Fibroblast of lung (primary cell): ENCODE data around the gene EHMT1. TPM values are rescaled to one million over a fixed set of nuclear protein-coding genes. Genes with fewer than 3 reads are reported as not detected.

Experiments used
- DNase-seq, 2 donors: peaks; one replicate each; pipeline versions ENCODE4 v3.0.0 to v3.0.0-alpha.2; 2010; ENCODE audit warnings: low read depth in 2 of 2
- H2AFZ ChIP-seq: 2 replicates; pipeline ENCODE4 v1.5.1; 2012; ENCODE audit warnings: low read length, control low read depth, inconsistent platforms
- H3K27ac ChIP-seq: 2 replicates; pipeline ENCODE4 v1.5.1; 2011; ENCODE audit warnings: low read length, control low read depth; ENCODE audit not compliant: insufficient read depth
- H3K27me3 ChIP-seq: 2 replicates; pipeline ENCODE4 v1.5.1; 2011; ENCODE audit warnings: mild to moderate bottlenecking, low read length; ENCODE audit not compliant: control insufficient read depth, insufficient read depth
- H3K36me3 ChIP-seq: 2 replicates; pipeline ENCODE4 v1.5.1; 2011; ENCODE audit warnings: low read length; ENCODE audit not compliant: control insufficient read depth, insufficient read depth
- H3K4me1 ChIP-seq: 2 replicates; pipeline ENCODE4 v1.5.1; 2011; ENCODE audit warnings: low read length; ENCODE audit not compliant: control insufficient read depth, insufficient read depth; ENCODE audit errors: extremely low read depth
- H3K4me2 ChIP-seq: 2 replicates; pipeline ENCODE4 v1.5.1; 2011; ENCODE audit warnings: low read length, control low read depth; ENCODE audit not compliant: insufficient read depth; ENCODE audit errors: extremely low read depth
- H3K4me3 ChIP-seq, 4 experiments: fragments of 200-600 bp in 1 of 4; sonication (generic) in 1 of 4; replicated peaks in 1 of 4; 2 replicates each; pipeline ENCODE4 v1.5.1; 2011 to 2016; ENCODE audit warnings: low read length in 4 of 4, low read depth in 3 of 4, mild to moderate bottlenecking in 3 of 4, control low read depth in 2 of 4, inconsistent platforms in 1 of 4, mixed read lengths in 1 of 4; ENCODE audit not compliant: insufficient read depth in 1 of 4; ENCODE audit errors: control extremely low read depth in 1 of 4
- H3K79me2 ChIP-seq: 2 replicates; pipeline ENCODE4 v1.5.1; 2012; ENCODE audit warnings: mild to moderate bottlenecking, low read length, inconsistent platforms; ENCODE audit not compliant: control insufficient read depth, insufficient read depth
- H3K9ac ChIP-seq: 2 replicates; pipeline ENCODE4 v1.5.1; 2011; ENCODE audit warnings: mild to moderate bottlenecking, low read length, control low read depth; ENCODE audit not compliant: insufficient read depth
- H3K9me3 ChIP-seq: 2 replicates; pipeline ENCODE4 v1.5.1; 2012; ENCODE audit warnings: low read depth, low read length; ENCODE audit not compliant: control insufficient read depth, insufficient read depth
- H4K20me1 ChIP-seq: 2 replicates; pipeline ENCODE4 v1.5.1; 2011; ENCODE audit warnings: low read length; ENCODE audit not compliant: control insufficient read depth, insufficient read depth; ENCODE audit errors: extremely low read depth
- CTCF ChIP-seq, 2 donors: IDR thresholded peaks in 1 of 2; conservative IDR thresholded peaks in 1 of 2; 1 replicate in 1 of 2; 2 replicates in 1 of 2; pipeline ENCODE4 v1.5.1; 2011 to 2012; ENCODE audit warnings: low read length in 2 of 2, control low read depth in 1 of 2, inconsistent platforms in 1 of 2, low read depth in 1 of 2, mild to moderate bottlenecking in 1 of 2
- EZH2 ChIP-seq: IDR thresholded peaks from 2 replicates; pipeline ENCODE4 v1.5.1; 2012; ENCODE audit warnings: low read length, control low read depth, mild to moderate bottlenecking; ENCODE audit errors: missing control alignments
- polyA plus RNA-seq, 2 donors: library from polyadenylated mRNA; depleted of rRNA in 1 of 2; stranded (reverse) in 1 of 2; unstranded in 1 of 2; fragments of >200 nt; gene quantifications; 2 replicates each; pipeline ENCODE4 v1.2.1, GENCODE V29; 2011 to 2012; ENCODE audit warnings: missing spikeins in 1 of 2
- total RNA-seq: library from RNA; depleted of rRNA; stranded (reverse); fragments of >200 nt; gene quantifications from 2 replicates; pipeline ENCODE4 v1.2.1, GENCODE V29; 2014

Gene EHMT1
- total and polyA plus RNA-seq, 2 donors (not counting 1 experiment from before 2014, with no cell fraction given) = 22.4 to 48.6 TPM

GRCh38 chr9:137832830-137833590 is 214.2 kb downstream of the EHMT1 start:
- Histone ChIP-seq H3K4me3 (no peak overlapping the region), H3K4me1 (no peaks in the 10 kb centered on the region), H3K9ac (no peak overlapping the region), H2AFZ (no peak overlapping the region), H3K27me3 (no peaks in the 10 kb centered on the region), H3K27ac (no peak overlapping the region), H3K4me2 (no peak overlapping the region), H3K36me3 (peaks cover 12% of the 10 kb centered on the region), H3K79me2 (no peaks in the 10 kb centered on the region), H3K9me3 (no peaks in the 10 kb centered on the region), H4K20me1 (no peaks in the 10 kb centered on the region)
- TF ChIP-seq CTCF (conservative IDR thresholded peaks at IDR 0.05 in 1 of 2, IDR thresholded peaks at IDR 0.05 in 1 of 2; ENCODE audit: low read depth in 1 of 2, low read length in 2 of 2) = no peak
- no peak for TF ChIP-seq EZH2
- no peak for DNase-seq

DNA sequence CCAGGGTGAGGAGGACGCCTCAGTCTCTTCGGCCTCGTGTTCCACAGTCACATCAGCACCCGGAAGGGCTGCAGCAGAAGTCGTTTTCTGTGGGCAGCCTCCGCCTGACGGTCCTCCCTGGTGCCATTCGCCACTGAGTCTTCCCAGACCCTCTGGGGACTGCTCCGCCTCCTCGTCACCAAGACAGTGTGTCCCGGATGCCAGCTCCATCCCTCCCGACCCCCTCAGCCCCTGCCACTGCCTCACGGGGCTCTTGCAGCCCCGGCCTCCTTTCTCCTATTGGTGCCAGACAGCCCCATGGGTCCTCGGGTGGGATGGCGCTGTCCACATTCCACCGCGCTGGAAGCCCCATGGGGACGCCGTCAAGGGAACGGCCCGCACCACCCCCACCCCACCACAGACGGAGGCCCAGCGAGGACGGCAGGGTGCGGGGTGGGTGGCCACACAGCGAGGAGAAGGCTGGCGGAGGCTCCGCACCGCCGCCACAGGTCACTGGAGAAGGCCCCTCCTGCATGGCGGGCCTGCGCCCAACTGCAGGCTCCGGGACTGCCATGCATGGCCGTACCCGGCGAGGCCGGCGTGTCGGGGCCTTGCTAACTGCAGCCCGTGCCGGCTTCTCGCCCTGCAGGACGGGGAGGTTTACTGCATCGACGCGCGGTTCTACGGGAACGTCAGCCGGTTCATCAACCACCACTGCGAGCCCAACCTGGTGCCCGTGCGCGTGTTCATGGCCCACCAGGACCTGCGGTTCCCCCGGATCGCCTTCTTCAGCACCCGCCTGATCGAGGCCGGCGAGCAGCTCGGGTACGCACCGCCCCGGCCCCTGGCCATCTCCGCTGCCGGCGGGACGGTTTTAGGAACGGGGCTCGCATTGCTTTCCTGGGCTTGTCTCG is 215.2 kb downstream of the EHMT1 start:
- TF ChIP-seq CTCF (conservative IDR thresholded peaks at IDR 0.05 in 1 of 2, IDR thresholded peaks at IDR 0.05 in 1 of 2; ENCODE audit: low read depth in 1 of 2, low read length in 2 of 2) (no peak), EZH2 (no peak)
- Histone ChIP-seq H4K20me1 (no peaks in the 10 kb centered on the region), H3K36me3 (peaks cover 12% of the 10 kb centered on the region), H3K27ac (no peak overlapping the region), H3K4me3 (no peak overlapping the region), H2AFZ (no peak overlapping the region), H3K79me2 (no peaks in the 10 kb centered on the region), H3K4me1 (no peaks in the 10 kb centered on the region), H3K9me3 (no peaks in the 10 kb centered on the region), H3K4me2 (no peak overlapping the region), H3K27me3 (no peaks in the 10 kb centered on the region), H3K9ac (no peak overlapping the region)
- no peak for DNase-seq

DNA sequence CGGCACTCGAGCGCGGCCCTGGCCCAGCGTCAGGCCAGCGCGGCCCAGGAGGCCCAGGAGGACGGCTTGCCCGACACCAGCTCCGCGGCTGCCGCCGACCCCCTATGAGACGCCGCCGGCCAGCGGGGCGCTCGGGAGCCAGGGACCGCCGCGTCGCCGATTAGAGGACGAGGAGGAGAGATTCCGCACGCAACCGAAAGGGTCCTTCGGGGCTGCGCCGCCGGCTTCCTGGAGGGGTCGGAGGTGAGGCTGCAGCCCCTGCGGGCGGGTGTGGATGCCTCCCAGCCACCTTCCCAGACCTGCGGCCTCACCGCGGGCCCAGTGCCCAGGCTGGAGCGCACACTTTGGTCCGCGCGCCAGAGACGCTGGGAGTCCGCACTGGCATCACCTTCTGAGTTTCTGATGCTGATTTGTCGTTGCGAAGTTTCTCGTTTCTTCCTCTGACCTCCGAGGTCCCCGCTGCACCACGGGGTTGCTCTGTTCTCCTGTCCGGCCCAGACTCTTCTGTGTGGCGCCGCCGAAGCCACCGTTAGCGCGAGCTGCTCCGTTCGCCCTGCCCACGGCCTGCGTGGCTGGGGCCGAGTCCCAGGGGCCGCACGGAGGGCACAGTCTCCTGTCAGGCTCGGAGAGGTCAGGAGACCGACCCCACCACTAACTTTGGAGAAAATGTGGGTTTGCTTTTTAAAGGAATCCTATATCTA is 216.2 kb downstream of the EHMT1 start:
- H4K20me1 ChIP-seq = no peaks in the 10 kb centered on the region
- H3K9me3 ChIP-seq = no peaks in the 10 kb centered on the region
- no peak for DNase-seq

More for the DNA sequence above, 216.2 kb downstream of the EHMT1 start:
- Histone ChIP-seq H3K27me3 (no peaks in the 10 kb centered on the region), H3K4me2 (no peak overlapping the region), H2AFZ (no peak overlapping the region), H3K4me1 (no peaks in the 10 kb centered on the region), H3K79me2 (no peaks in the 10 kb centered on the region), H3K36me3 (peaks cover 12% of the 10 kb centered on the region), H3K4me3 (no peak overlapping the region), H3K9ac (no peak overlapping the region), H3K27ac (no peak overlapping the region)
- no peak for TF ChIP-seq CTCF (conservative IDR thresholded peaks at IDR 0.05 in 1 of 2, IDR thresholded peaks at IDR 0.05 in 1 of 2; ENCODE audit: low read depth in 1 of 2, low read length in 2 of 2)
- TF ChIP-seq EZH2 = no peak
